Measurements from ENCODE around the gene SRGAP3. TPM values are rescaled to one million over a fixed set of nuclear protein-coding genes. Genes with fewer than 3 reads are reported as not detected.

The SRGAP3 gene
- total RNA-seq, 2 donors from 2014 or later, result 1.7 to 3.4 TPM

DNA sequence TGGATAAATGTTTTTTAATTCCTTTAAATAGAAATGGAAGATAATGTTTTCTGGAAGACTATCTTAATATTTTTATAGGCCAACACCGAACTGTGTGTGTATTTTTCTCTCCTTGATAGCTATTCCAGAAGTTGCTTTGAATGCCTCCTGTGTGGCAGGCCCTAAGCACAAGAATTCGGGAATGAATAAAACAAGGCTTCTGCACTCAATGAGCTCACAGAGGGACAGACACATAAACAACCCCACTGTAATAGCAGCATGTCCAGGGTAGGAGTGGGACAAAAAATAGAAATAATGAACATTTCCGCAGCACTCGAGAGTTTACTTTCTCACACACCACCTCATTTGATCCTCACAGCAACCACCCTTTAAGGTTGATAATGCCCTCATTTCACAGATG lies 18.0 kb downstream of the SRGAP3 start:
- no peak for DNase-seq (ENCODE audit: low spot score)
- intact Hi-C loops (cut with DNase I), result no loop called here

DNA sequence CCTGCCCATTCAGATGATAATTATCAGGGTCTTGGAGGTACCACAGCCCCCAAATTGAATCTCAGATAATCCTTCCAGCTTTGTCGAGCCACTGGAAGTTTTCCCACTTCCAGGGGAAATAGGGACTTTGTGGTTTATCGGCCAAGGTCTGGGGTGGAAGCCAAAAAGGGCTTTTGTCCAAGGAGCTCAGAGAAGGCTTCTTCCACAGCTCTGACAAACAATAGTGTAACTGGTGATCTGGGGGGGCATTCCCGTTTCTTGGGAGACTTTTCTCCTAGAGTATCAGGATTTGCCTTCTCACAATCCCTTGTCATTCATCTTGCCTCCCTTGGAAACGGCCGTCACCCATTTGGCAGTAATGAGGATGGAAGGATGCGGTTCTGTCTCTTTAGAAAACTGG lies 18.4 kb downstream of the SRGAP3 start:
- DNase-seq (ENCODE audit: low spot score), result no peak
- intact Hi-C loops (cut with DNase I), result no loop called here

DNA sequence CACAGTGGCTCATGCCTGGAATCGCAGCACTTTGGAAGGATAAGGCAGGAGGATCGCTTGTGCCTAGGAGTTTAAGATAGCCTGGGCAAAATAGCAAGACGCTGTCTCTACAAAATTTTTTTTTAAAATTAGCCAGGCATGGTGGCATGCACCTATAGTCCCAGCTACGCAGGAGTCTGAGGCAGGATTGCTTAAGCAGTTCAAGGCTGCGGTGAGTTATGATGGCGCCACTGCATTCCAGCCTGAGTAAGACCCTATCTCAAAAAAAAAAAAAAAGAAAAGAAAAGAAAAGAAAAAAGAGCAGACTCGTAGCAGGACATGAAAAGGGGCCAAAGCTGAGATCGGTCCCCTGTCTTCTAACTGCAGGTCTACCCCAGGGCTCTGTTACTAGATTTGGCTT lies 18.9 kb downstream of the SRGAP3 start:
- intact Hi-C loops (cut with DNase I), result no loop called here
- DNase-seq (ENCODE audit: low spot score), result no peak

DNA sequence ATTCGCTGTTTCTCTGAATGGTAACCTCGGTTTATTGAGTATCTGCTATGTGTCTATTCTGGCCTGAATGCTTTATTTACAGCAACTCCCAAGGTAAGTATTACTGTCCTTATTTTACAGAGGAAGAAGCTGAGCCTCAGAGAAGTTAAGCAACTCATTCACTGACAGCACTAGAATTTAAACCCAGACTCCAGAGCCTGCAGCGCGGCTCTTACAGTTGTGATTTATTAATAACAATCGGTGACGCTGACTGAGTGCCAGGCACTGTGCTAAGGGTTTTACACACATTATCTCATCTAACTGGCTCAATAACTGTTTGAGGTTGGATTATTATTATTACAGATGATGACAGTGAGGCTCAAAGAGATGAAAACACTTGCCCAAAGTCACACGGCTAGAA lies 19.6 kb downstream of the SRGAP3 start:
- intact Hi-C loops (cut with DNase I), result no loop called here
- DNase-seq (ENCODE audit: low spot score), result no peak

DNA sequence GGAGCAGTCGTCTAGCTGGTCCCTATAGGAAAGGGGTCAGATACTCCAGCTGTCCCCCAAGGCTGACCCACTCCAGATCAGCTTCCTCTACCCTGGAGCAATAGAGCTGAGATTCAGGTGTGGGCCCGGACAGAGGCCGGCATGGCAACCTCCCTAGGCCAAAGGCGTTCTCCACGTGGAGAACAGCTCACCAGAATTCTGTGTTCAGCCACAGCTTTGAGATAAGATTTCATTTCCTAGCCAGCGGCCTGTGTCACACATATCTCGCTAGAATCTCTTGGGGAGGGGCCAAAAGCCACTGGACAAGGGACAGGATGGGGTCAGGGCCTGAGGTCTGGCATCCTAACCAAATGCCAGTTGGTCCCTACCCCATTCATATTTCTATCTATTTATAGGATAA lies 20.1 kb downstream of the SRGAP3 start:
- no peak for DNase-seq (ENCODE audit: low spot score)

DNA sequence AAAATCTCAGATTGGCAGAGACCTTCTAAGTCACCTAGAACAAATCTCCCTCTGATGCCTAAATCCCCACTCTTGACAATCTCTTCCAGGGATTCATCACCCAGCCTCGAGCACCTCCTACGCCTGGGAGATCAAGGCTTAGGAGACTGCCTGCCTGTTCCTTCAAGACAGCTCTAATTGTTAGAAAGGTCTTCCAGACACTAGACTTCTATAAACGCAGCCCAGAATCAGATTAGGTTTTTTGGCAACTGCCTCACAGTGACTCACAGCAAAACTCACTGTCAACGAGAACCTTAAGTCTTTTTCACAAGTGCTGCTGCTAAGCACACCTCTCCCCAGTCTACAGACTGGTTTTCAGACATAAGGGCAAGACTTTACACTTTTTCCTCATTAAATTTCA lies 23.1 kb downstream of the SRGAP3 start:
- no peak for DNase-seq (ENCODE audit: low spot score)
- intact Hi-C loops (cut with DNase I), result no loop called here

More for the DNA sequence above, 20.1 kb downstream of the SRGAP3 start:
- intact Hi-C loops (cut with DNase I), result no loop called here

DNA sequence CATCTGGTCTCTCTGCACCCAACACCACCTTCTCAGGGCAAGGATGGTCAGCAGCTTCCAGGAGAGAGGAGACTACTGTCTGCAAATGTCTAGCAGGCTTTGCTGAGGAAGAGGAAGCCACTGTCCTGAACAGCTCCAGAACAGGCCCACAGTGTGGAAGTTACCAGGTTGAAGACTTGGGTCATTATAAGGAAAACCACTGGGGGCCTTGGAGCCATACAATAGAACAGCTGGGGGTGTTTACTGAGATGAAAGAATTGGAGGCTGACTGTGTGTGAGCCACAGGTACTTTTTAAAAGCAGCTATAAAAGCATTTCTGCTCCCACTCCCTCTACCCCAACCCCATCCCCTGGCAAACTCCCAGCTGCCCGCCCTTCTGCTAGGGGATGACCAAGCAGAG lies 24.2 kb downstream of the SRGAP3 start:
- intact Hi-C loops (cut with DNase I), result no loop called here
- no peak for DNase-seq (ENCODE audit: low spot score)

DNA sequence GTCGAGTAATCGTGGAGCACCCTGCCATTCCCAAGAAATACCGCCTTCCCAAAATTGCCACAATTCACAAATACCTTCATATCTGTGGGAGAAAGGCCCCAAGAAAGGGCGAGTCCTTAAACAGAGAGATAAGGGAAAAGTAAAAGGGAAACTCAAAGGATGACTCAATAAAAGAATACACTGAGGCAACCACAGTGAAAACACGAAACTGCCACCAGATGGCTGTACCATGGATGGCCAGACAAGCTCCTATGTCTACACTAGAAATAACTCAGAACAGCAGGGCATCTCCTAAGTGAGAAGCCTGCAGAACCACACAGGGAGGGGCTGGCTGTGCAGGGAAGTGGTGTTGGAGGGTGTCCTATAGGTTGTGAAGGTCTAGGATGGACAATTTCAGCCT lies 25.0 kb downstream of the SRGAP3 start:
- intact Hi-C loops (cut with DNase I), result no loop called here
- DNase-seq (ENCODE audit: low spot score), result no peak

DNA sequence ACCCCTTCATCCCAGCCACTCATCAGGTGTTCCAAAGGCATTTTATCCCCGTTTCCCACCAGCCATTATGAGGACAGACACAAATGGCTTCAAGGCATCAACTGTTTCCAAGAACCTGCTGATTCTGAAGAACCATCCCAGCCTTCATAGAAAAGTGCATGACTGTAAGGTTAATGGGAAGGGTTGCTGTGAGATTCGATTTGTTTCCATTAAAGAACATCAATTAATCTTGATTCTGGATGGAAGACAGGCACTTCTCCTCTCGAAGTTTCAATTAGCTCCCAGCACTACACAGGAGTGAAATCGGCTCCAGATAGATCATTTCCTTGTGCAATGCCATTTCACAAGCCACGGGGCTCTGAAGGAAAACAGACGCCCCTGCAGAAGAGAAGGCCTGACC lies 25.8 kb downstream of the SRGAP3 start:
- intact Hi-C loops (cut with DNase I), result no loop called here
- no peak for DNase-seq (ENCODE audit: low spot score)

DNA sequence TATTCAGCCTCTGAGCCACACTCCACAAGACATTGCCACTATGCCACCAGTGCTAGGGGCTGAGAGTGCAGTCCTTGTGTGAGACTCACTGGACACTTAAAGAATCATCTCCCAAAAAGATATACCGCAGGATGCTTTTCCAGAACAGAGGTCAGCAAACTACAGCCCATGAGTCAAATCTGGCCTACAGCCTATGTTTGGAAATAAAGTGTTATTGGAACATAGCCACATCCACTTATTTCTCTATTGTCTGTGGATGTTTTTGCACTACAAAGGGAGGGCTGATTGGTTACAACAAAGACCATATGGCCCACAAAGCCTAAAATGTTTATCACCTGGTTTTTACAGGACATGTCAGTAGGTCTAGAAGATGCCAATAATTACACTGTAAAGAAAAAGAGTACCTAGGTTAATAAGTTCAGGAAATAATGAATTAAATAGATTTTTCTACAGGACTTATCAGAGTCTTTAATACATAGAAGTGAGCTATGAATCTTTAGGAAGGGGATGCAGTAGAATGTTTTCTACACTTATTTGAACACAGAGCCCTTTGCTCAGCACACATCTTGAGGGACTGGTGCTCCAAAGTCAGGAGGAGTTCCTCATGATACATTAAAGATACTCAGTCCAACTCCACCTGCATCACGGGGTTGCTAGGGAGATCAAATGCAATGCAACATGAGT lies 26.3 kb downstream of the SRGAP3 start:
- no peak for DNase-seq (ENCODE audit: low spot score)

DNA sequence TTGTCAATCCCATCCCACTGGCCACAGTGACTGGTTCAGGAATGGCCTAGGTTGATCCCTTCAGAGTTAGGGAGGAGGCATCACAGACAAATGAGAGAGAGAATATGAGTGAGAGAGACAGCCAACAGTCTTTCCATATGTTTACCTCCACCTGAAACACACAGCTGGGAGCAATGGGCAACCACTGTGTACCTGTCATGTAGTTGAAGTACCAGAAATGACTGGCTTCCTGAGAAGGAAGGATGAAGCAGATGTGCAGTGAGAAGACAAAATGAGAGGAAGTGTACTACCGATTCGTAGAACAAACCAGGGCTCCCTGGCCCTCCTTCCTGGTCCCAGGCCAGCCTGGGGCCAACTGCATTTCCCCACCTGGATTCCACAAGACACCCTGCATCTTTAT lies 27.4 kb downstream of the SRGAP3 start:
- DNase-seq (ENCODE audit: low spot score), result no peak
- intact Hi-C loops (cut with DNase I), result no loop called here

More for the DNA sequence above, 26.3 kb downstream of the SRGAP3 start:
- intact Hi-C loops (cut with DNase I), result no loop called here

DNA sequence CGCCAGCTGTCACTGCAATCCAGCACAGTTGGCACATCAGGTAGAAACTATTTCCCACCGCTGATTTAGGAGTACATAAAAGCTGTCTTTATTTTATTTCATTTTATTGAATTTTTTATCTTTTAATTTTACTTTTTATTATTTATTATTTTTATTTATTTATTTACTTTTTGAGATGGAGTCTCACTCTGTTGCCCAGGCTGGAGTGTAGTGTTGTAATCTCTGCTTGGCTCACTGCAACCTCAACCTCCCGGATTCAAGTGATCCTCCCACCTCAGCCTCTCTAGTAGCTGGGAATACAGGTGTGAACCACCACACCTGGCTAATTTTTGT lies 31.0 kb downstream of the SRGAP3 start:
- DNase-seq (ENCODE audit: low spot score), result no peak
- intact Hi-C loops (cut with DNase I), result no loop called here

DNA sequence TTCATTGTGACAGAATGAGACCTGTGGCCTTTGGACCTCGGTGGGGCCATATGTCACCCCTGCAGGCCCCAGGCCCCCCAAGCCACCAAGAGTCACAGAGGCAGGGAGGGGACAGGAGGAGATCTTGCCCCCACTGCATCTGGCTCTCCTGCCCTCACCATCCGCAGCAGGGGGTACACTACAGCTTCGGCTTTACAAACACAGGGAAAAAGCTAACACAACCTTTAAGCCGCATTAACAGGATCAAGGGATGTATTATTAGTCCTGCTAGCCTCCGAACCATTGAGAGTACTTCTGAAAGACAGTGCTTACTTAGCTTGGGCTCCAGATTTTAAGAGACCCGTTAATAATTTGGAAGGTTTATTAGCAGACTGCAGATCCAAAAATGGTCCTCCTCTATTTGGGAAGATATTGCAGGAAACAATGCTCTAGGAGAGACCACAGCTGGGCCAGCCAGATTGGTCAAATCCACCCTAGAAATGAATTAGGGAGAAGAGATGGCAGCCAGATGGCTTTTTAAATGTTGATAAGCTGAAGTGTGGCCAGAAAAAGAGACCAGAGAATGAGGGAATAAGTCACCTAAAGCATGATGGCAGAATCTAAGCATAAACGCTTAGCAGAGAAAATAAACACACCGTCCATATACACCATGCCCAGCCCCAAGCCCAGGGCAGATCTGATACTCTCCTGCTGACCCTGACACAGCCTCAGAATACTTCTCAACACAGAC lies 31.5 kb downstream of the SRGAP3 start:
- intact Hi-C loops (cut with DNase I), result no loop called here
- DNase-seq (ENCODE audit: low spot score), result no peak

DNA sequence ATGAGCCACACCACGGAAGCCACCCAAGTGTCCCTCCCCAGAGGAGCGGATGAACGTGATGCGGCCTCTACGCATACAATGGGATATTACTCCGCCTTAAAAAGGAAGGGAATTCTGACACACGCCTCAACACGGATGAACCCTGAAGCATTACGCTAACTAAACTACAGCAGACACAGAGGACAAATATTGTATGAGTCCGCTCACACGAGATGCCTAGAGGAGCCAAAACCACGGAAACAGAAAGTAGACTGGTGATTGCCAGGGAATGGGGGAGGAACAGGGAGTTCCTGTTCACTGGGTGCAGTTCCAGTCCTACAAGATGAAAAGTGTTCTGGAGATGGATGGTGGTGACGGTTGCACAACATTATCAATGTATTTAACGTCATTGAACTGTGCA lies 32.7 kb downstream of the SRGAP3 start:
- intact Hi-C loops (cut with DNase I), result no loop called here
- DNase-seq (ENCODE audit: low spot score), result no peak

DNA sequence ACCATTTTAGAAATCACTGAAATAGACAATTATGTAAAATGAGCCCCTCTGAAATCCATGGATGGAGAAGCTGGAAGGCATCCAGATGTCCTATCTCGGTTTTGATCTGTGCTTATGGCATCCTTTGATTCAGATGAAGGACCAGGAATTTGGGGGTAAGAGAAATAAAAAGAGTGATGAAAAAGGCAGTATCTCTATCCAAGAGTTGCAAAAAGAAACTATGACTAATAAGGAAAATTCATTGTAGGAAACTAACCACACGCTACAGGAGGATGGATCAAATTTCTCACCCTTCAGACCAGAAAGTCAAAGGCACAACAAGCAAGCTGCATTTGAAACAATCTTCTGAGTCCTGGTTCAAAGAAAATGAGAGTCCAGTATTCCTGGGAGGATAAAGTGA lies 34.8 kb downstream of the SRGAP3 start:
- no peak for DNase-seq (ENCODE audit: low spot score)
- intact Hi-C loops (cut with DNase I), result no loop called here

DNA sequence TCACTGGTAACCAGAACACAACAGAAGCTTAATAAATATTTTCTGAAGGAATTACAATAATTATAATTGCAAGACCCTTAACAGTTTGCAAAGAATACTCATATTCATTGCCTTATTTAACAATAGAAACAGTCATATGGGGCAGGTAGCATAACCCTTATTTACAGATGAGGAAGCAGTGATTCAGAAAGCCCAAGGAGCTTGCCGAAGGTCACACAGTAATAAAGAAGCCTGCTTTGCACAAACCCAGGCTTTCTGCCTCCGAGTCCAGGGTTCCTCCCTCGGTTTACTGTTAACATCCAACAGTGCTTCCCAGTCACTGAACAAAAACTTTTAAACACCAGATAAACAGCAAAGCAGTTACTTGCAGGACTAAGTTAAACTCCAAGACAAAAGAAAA lies 35.3 kb downstream of the SRGAP3 start:
- intact Hi-C loops (cut with DNase I), result no loop called here
- no peak for DNase-seq (ENCODE audit: low spot score)

DNA sequence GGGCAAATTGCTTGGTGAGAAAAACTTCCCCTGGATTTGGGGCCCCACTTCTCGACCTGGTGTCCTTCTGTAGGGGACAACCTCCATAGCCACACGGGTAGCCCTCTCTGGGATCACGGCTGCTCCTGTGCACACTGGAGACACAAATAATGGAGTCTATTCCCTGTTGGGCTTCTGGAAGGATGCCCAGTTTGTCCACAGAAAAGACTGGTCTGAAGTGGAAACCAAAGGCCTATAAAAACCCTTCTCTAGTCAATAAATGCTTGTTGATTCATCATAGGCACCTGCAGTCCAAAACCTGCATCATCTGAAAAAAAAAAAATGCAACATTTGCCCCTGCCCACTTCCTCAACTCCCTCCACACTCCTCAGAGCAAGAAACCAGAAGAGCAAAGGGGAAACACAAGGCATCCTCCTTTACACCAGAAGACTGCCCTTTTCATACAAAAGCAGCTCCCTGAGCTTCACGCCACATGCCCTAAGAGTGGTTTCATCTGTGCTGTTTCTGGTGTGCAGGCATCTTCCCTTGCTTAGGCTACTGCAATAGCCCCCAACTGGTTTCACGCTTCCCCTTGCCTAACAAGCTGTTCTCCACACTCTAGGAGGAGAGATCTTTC lies 36.3 kb downstream of the SRGAP3 start:
- intact Hi-C loops (cut with DNase I), result no loop called here

DNA sequence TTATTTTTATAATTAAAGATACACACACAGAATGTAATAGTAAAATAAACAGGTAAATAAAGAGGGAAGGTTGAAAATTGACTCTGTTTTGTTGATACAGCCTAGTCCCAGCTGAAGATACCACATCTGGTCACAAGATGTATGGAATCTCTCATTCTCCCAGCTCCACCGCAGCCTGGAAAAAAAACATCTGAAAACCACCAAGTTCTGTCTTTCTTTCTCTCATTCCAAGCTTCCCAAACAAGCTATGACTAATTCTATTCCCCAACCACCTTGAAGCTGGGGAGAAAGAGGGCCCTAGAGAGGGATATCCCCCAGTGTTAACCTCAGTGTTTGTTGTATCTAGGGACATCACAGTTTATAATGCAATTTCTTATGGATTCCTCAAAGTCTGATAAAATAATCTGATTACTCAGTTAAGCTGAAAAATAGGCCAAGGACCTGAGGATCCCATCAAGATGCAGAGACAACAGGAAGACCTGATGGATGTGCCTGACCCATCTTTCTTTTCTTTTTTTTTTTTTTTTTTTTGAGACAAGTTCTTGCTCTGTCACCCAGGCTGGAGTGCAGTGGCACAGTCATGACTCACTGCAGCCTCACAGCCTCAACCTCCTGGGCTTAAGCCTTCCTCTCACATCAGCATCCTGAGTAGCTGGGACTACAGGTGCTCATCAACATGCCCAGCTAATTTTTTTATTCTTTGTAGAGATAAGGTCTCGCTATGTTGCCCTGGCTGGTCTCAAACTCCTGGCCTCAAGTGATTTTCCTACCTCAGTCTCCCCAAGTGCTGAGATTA lies 38.1 kb downstream of the SRGAP3 start:
- DNase-seq (ENCODE audit: low spot score), result no peak
- intact Hi-C loops (cut with DNase I), result no loop called here

More for the DNA sequence above, 36.3 kb downstream of the SRGAP3 start:
- no peak for DNase-seq (ENCODE audit: low spot score)

DNA sequence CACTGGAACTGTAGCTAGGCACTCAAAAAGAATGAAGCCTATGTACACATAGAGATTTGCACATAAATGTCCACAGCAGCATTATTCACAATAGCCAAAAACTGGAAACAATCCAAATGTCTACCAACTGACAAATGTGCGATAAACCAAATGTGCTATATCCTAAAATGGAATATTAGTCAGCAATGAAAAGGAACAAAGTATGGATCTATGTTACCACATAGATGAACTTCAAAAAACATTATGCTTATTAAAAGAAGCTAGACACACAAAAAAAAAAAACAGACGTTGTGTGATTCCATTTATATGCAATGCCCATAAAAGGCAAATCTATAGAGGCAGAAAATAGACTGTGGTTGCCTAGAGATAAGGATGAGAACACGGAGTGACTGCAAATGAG lies 39.7 kb downstream of the SRGAP3 start:
- intact Hi-C loops (cut with DNase I), result no loop called here
- DNase-seq (ENCODE audit: low spot score), result no peak

DNA sequence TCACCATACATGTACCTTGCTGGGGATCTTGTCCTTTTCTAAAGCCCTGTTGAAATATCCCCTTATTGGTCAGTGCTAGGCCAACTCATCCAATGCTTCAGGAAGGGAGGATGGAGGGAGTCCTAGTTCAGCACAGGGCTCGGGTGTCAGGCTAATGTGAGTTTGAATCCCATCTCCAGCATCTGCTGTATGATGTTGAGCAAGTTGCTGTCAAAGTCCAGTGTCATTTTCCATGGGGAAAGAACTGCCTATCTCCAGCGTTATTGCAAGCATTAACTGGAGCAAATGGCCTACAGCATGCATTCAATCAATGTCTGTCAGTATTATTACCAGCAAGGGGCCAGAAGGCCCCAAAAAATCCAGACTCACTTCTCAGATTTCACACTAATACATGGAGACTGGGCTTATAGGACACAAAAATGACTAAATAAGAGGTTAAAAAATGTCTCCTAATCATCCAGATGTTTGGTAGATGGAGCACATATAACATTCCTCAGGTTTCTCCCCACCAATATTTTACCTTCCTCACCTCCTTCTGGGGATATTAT lies 40.8 kb downstream of the SRGAP3 start:
- no peak for DNase-seq (ENCODE audit: low spot score)
- intact Hi-C loops (cut with DNase I), result no loop called here
